GM19240 (cell line): ENCODE results near the gene EPHB1.

Experiments used
- DNase-seq: peaks from one replicate; pipeline ENCODE4 v3.0.0; 2011; ENCODE audit warnings: low spot score; ENCODE audit not compliant: insufficient read length

EPHB1 gene

DNA sequence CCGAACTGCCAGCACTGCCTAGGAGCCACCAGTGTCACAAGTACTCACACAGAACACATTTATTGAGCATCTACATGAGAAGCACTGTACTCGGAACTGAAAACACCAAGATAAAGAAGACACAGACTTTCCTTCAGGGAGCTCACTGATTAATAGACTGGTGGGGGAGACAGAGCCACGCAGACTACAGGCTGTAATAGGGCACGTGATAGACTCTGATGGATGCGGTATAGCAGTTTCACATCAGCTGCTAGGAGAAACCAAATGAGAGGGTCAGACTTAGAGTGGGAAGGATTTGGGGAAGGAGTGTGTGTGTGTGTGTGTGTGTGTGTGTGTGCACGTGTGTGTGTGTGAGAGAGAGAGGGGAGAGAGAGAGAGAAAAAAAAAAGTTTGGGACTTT is 12.1 kb downstream of the EPHB1 start:
- no peak for DNase-seq

GRCh38 chr3:134808835-134809234 is 13.8 kb downstream of the EPHB1 start:
- DNase-seq, result no peak

- no peak for DNase-seq
These were observed 14.5 kb downstream of the EPHB1 start for GRCh38 chr3:134809427-134810051.

DNA sequence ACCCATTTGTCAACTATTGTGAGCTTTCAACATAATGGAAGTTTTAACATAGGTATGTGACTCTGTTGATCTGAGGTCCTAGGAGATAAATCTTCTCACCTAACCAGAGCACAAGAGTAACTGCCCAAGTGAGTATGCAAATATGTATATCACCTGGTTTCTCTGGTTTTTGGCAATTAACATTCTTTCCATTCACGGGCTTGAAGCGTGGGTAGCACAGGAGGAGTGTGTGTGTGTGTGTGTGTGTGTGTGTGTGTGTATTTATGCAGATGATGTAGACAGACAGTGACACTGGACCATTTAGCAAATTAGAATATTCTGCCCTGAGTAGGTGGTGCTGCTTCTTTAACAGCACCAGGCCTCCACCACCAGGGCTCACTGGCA is 15.0 kb downstream of the EPHB1 start:
- DNase-seq, result no peak

DNA sequence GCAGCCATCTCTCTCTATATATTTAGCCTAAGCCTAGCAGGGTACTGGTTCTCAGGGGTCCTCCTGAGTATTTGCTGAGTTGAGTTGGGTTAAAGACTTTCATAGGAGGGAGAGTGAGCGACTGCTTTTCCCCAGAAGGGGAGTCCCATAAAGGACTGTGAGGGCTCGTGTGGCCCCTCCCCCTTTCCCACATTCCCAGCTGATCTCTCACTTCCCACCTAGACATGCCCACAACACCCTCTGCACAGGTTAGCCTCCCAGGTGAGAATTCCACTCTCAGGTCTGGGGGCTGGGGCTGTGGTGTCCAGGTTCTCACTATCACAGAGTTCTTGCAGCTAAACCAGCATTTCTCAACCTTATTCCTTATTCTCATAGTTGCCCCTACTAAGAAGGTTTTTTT is 15.8 kb downstream of the EPHB1 start:
- no peak for DNase-seq

- DNase-seq, result no peak
These were observed 18.6 kb downstream of the EPHB1 start for GRCh38 chr3:134813618-134814017.

- DNase-seq, result no peak
These were observed 20.5 kb downstream of the EPHB1 start for GRCh38 chr3:134815519-134815918.

GRCh38 chr3:134816623-134817022 is 21.6 kb downstream of the EPHB1 start:
- no peak for DNase-seq

DNA sequence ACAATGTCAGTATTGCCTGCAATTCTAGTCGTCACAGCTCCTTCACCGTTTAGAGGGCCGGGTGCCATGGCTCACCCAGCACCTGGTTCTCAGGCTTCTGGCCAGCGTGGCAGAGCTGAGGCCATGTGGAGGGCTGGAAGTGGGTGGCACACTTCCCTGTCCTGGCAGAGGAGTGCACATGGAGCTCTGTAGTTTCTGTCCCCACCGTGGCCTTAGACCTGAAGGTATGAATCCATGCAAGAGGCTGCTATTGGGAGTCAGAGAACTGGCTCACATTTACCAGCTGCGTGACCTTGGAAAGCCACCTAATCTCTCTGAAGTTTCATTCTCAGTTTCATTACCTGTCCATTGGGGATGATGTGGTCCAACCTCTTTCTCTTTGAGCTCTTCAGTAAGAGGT is 22.2 kb downstream of the EPHB1 start:
- DNase-seq, result no peak

DNA sequence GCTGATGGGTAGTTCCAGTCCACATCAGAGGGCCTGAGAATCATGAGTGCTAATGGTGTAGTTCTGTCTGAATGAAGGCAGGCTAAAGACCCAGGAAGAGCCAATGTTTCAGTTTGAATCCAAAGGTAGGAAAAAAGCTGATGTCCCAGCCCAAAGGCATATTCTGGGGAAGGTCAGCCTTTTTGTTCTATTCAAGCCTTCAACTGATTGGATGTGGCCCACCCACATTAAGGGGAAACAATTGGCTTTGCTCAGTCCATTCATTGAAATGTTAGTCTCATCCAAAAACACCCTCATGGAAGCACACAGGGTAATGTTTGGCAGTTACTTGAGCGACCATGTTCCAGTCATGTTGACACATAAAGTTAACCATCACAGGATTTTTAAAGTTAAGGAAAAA is 25.9 kb downstream of the EPHB1 start:
- no peak for DNase-seq

GRCh38 chr3:134822090-134822489 is 27.0 kb downstream of the EPHB1 start:
- DNase-seq, result no peak

- no peak for DNase-seq
These were observed 28.6 kb downstream of the EPHB1 start for GRCh38 chr3:134823679-134824078.

GRCh38 chr3:134824791-134825190 is 29.7 kb downstream of the EPHB1 start:
- no peak for DNase-seq

- DNase-seq, result no peak
These were observed 32.2 kb downstream of the EPHB1 start for GRCh38 chr3:134827213-134827612.

DNA sequence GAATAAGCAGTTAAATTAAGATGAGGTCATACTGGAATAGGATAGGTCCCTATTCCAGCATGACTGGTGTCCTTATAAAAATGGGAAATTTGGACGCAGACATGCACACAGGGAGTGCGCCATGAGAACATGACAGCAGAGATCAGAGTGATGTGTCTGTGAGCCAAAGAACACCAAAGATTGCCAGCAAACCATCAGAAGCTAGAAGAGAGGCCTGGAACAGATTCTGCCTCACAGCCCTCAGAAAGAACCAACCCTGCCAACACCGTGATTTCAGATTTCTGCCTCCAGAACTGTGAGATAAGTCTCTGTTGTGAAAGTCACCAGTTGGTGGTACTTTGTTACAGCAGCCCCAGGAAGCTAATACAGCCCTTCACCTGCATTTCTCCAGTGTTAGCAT is 34.7 kb downstream of the EPHB1 start:
- no peak for DNase-seq

DNA sequence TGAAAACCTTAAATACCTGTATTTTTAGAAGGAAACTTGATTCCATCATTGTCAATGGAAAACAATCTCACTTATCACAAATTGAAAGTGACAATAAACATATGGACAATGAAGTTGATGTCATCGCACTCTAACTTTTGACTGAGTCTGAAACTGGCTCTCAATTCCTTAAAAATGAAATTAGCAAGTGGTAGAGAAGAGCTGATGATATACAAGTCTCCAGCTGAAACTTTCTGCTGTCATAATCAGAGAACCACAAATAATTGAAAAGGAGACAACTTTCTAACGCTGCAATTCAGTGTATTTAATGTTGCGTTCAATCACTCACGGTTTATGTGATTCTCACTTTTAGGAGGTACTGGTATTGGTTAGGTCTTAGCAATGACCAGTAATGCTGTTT is 37.5 kb downstream of the EPHB1 start:
- no peak for DNase-seq

DNA sequence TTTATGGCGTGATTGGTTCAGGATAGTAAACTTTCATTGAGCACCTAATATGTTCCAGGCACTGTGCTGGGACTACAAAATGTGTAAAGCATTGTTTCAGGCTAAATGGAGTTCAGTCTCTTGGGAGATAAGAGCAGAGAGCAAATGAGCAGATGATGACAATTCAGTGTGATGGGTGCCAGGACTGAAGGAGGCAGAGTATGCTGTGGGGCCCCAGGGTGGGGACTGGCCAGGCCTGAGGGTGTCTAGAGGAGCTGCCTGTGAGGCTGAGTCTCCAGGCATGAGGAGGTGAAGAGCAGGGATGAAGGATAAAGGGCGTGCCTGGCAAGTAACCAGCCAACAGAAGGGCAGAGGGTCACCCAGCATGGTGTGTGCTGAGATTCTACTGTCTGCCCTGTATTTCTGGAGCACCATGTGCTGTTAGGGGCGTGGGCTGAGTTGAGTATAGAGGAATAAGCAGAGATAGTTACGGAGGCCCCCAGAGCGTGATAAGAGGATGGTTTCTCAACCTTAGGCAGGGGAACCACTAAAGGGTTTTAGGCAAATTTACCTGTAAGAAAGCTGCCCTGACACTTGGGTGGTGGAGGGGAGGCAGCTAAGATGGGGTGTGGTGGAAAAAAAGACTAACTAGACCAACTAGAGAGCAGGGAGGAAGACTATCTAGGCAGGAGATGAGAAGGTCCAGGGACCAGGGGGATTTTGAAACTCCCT is 38.5 kb downstream of the EPHB1 start:
- DNase-seq, result no peak

- no peak for DNase-seq
These were observed 41.9 kb downstream of the EPHB1 start for GRCh38 chr3:134836921-134837320.

GRCh38 chr3:134838599-134838998 is 43.5 kb downstream of the EPHB1 start:
- DNase-seq, result no peak

GRCh38 chr3:134839422-134839821 is 44.4 kb downstream of the EPHB1 start:
- DNase-seq, result no peak

DNA sequence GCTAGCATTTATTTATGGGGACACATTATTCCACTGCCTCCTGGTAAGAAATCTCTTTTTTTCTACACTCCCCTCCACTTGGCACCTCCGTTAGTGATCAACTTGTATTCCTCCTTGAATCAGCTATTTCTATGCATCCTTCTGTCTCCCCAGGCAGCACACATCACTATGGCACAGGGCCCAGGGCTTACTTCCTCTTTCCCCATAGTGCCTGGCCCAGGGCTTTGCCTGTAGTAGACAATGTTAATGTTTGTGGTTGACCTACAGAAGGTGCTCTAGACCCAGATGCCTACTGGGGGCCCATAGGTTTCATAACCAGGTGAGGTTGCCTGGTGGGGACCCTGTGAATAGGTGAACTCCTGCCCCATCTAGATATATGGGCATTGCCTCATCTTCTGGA is 44.9 kb downstream of the EPHB1 start:
- DNase-seq, result no peak

- DNase-seq, result no peak
These were observed 45.4 kb downstream of the EPHB1 start for GRCh38 chr3:134840459-134840858.

DNA sequence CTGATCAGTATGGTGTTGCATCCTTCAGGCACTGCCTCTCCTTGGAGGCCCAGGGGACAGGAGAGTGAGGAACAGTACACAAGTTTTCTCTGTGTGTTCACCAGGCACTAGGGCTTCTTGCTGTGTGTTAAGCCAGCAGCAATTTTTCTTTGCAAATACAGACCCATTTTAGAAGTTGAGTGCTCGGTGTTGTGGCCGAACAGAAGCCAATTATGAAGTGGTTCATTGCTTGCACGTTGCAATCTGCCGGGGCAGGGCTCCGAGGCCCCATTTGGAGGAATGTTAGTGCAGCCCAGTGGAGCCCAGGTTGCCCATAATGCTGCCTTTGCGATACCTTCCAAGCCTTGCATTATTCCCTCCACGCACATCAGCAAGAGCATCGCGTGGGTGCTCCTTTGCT is 51.0 kb downstream of the EPHB1 start:
- no peak for DNase-seq
